ENCODE results near the gene AOAH.

Gene AOAH, protein sequence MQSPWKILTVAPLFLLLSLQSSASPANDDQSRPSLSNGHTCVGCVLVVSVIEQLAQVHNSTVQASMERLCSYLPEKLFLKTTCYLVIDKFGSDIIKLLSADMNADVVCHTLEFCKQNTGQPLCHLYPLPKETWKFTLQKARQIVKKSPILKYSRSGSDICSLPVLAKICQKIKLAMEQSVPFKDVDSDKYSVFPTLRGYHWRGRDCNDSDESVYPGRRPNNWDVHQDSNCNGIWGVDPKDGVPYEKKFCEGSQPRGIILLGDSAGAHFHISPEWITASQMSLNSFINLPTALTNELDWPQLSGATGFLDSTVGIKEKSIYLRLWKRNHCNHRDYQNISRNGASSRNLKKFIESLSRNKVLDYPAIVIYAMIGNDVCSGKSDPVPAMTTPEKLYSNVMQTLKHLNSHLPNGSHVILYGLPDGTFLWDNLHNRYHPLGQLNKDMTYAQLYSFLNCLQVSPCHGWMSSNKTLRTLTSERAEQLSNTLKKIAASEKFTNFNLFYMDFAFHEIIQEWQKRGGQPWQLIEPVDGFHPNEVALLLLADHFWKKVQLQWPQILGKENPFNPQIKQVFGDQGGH

DNA sequence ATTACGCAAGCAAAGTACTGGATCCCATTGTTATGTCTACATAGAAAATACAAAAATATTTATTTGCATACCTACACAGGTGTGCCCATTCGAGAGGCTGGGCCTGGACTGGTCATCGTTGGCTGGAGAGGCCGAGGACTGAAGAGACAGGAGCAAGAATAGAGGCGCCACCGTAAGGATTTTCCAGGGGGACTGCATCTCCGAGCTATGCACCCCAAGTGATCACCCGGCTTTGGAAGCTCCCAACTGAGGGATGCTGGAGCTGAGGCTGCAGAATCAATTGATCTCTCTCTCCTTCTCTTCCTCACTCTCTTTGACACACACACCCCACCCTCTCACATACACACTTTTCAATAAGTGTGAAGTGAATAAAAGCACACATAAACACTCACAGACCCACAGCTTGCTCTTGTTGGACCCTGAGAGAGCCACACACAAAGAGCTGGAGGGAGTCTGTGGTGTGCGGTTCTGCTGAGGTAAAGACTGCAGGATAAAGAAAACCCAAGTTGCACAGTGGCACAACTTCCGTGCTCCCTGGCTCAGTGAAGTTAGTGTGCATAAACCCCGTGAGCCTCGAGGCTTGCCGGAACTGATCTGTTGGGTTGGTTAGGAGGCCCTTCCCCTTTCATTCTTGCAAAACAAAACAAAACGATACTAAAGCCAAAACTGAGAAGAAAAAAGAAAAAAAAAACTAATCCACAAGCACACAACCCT is at the start of gene AOAH:
AOAH (minus strand) TSS at position 544 of the 714 bp plus-strand sequence; CDS start at position 198, 346 bp downstream.
- peak; percentile 41 for DNase-seq (ENCODE audit: low spot score)
- TF ChIP-seq CTCF (IDR thresholded peaks at IDR 0.05; ENCODE audit: borderline replicate concordance, control extremely low read depth, extremely low read depth, insufficient read depth, missing control alignments) = no peak
- in situ Hi-C loops (cut with MboI; ENCODE audit: low sequenced_read_pairs, unreplicated experiment) = no loop called here

DNA sequence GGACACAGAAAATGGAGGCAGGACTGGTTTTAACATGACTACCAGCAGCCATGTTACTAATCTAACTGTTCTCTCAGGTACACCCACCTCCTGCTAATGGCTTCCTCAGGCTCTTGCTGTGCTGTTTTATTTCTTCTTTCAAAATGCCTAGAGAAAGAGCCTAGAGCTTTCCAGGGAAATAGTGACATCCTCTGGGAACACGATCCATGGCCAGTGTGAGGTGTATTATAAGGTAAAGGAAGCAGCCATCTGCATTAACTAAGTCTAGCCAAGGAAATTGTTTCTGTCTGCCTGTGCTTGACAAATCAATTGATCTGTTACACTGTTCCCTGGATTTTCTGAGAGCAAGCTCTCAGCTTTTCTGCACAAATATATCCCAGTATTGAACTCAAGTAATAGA is 42.2 kb upstream of the AOAH start:
- no peak for DNase-seq (ENCODE audit: low spot score)
- in situ Hi-C loops (cut with MboI; ENCODE audit: low sequenced_read_pairs, unreplicated experiment) = no loop called here

DNA sequence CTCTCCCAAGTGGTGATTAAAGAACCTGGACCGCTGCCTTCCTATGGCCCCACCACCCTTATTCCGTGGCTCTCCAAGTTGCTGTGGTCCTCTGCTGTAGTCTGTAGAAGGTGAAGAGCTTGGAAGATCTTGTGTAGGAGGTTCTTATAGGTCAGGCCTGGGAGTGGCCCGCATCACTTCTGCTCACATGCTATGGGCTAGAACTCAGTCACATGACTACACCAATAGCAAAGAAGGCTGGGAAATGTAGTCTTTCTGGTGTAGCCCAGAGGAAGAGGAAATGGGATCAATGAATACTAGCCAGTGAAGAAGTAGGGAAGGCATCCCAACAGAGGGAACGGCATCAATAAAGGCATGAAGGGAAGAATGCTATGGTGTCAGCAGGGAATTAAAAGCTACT is 41.3 kb upstream of the AOAH start:
- no peak for DNase-seq (ENCODE audit: low spot score)
- in situ Hi-C loops (cut with MboI; ENCODE audit: low sequenced_read_pairs, unreplicated experiment) = no loop called here
- no peak for TF ChIP-seq CTCF (IDR thresholded peaks at IDR 0.05; ENCODE audit: borderline replicate concordance, control extremely low read depth, extremely low read depth, insufficient read depth, missing control alignments)

More for the DNA sequence above, 42.2 kb upstream of the AOAH start:
- no peak for TF ChIP-seq CTCF (IDR thresholded peaks at IDR 0.05; ENCODE audit: borderline replicate concordance, control extremely low read depth, extremely low read depth, insufficient read depth, missing control alignments)

- DNase-seq (ENCODE audit: low spot score) = no peak
- TF ChIP-seq CTCF (IDR thresholded peaks at IDR 0.05; ENCODE audit: borderline replicate concordance, control extremely low read depth, extremely low read depth, insufficient read depth, missing control alignments) = no peak
- in situ Hi-C loops (cut with MboI; ENCODE audit: low sequenced_read_pairs, unreplicated experiment) = no loop called here
Measured at GRCh38 chr7:36764929-36765328, 40.6 kb upstream of the AOAH start.

DNA sequence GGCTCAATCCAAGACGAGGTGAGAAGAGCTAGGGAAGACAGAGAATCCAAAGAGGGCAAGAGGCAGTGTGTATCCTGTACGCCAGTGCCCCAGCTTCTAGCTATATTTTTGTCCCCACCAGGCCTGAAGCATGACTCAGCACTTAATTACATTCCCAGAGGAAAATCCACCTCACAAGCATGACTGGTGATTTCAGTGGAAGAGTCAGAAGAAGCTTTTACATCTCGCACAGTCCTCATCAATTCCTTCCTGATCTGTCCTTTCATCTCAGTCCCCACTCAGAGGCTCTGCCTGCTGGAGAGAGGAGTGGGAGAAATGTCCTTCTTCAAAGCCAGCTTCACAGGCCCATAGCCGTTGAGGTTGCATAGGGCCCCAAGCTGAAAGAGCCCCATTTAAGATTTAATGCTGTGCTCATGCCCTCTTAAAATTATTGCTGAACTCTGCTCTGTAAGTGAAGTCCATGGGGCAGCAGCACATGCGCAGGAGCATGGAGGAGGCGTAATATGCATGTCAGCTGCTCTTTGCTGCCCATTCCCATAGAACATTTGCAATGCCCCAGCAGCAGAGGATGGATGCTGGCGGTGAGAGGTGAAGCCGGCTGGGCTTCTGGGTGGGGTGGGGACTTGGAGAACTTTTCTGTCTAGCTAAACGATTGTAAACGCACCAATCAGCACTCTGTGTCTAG is 39.0 kb upstream of the AOAH start:
- in situ Hi-C loops (cut with MboI; ENCODE audit: low sequenced_read_pairs, unreplicated experiment) = no loop called here
- TF ChIP-seq CTCF (IDR thresholded peaks at IDR 0.05; ENCODE audit: borderline replicate concordance, control extremely low read depth, extremely low read depth, insufficient read depth, missing control alignments) = no peak
- no peak for DNase-seq (ENCODE audit: low spot score)

DNA sequence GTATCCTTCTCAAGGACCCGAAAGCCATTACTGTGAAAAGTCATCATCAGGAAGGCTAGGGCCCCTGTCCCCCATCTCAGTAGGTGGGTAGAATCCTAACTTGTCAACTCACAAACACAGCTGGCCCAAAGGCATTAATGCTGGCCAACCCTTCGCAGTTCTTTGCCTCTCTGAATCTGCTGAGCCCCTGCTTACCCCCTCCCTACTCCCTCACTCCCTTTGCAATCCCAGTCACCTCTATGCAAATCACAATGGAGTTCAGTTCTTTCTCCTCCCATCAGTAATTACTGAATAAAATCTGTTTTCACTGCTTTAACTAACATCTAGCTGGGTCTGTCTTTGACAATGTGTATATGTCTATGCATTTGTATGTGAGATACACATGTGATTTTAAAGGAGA is 38.1 kb upstream of the AOAH start:
- no peak for TF ChIP-seq CTCF (IDR thresholded peaks at IDR 0.05; ENCODE audit: borderline replicate concordance, control extremely low read depth, extremely low read depth, insufficient read depth, missing control alignments)
- no peak for DNase-seq (ENCODE audit: low spot score)
- in situ Hi-C loops (cut with MboI; ENCODE audit: low sequenced_read_pairs, unreplicated experiment) = no loop called here
